Muscle layer of duodenum (tissue), 2 donors: ENCODE measurements around the gene ASCC2.
"Not testable (repeated sequence)": the region's sequence is repeated elsewhere in the genome, so short reads cannot be mapped to it uniquely, and the experiment has no call there.

Experiments
- H3K27ac ChIP-seq: one replicate; pipeline ENCODE4 v1.7.0; 2013; ENCODE audit warnings: mild to moderate bottlenecking, low read length
- H3K27me3 ChIP-seq: one replicate; pipeline ENCODE4 v1.7.0; 2013; ENCODE audit warnings: low read depth, mild to moderate bottlenecking, control low read depth, low read length
- H3K36me3 ChIP-seq, 2 donors: one replicate each; pipeline ENCODE4 v1.7.0; 2013; ENCODE audit warnings: low read length in 2 of 2, control low read depth in 1 of 2, mild to moderate bottlenecking in 1 of 2; ENCODE audit not compliant: insufficient read depth in 2 of 2, control insufficient read depth in 1 of 2
- H3K4me1 ChIP-seq, 2 donors: one replicate each; pipeline ENCODE4 v1.7.0; 2013; ENCODE audit warnings: low read length in 2 of 2, mild to moderate bottlenecking in 2 of 2, control low read depth in 1 of 2, moderate library complexity in 1 of 2; ENCODE audit not compliant: insufficient read depth in 2 of 2, control insufficient read depth in 1 of 2
- H3K4me3 ChIP-seq, 2 donors: one replicate each; pipeline ENCODE4 v1.7.0; 2013; ENCODE audit warnings: low read length in 2 of 2, low read depth in 1 of 2, mild to moderate bottlenecking in 1 of 2
- H3K9me3 ChIP-seq, 2 donors: one replicate each; pipeline ENCODE4 v1.7.0; 2013; ENCODE audit warnings: low read length in 2 of 2, control low read depth in 1 of 2, mild to moderate bottlenecking in 1 of 2; ENCODE audit not compliant: control insufficient read depth in 1 of 2
- donor health status: healthy.

ASCC2 gene

DNA sequence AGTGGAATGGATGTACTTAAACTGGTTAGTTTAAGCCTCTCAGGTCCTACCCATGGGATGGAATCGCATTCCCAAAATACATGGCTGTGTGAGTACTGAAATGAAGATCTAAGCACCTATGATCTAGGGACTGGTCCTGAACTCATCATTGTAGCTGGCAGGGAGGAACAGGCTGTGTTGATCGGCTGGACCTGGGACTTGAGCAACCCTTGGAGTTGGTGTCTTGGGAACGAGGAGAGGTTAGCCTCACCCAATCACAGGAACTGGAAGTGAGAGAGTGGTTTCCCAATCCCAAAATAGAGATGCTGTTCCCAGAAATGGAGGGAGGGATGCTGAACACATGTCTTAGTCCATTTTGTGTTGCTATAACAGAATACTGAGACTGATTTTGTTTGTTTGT lies 16.4 kb upstream of the ASCC2 start:
- Histone ChIP-seq H3K27me3 (no peaks in the 10 kb centered on the region), H3K4me1 (no peaks in the 10 kb centered on the region), H3K4me3 (no peak overlapping the region), H3K36me3 (no peaks in the 10 kb centered on the region), H3K27ac (no peak overlapping the region), H3K9me3 (no peaks in the 10 kb centered on the region)

DNA sequence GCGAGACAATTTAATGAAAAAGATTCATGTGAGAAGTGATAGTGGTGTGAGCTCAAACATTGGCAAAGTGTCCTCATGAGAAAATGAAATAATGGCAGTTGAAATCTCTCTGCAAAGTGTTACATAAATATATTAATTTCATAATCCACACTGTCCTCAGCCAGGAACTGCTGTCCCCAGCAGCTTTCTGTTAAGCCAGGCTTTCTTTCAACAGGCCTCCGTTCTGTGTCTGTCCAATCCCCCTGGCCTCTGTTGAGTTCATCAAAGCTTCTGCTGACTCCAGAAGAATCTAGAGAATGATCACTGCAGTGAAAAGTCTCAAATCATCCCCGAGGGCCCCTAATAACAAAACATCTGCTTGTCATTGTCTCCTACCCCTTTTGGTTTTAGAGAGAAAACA lies 10.0 kb upstream of the ASCC2 start:
- no peaks in the 10 kb centered on the region for H3K27me3 ChIP-seq
- H3K4me1 ChIP-seq, result no peaks in the 10 kb centered on the region
- H3K4me3 ChIP-seq, result no peak overlapping the region
- no peaks in the 10 kb centered on the region for H3K36me3 ChIP-seq
- peaks cover 0 to 8% of the 10 kb centered on the region in 2 donors for H3K9me3 ChIP-seq
- no peak overlapping the region for H3K27ac ChIP-seq

DNA sequence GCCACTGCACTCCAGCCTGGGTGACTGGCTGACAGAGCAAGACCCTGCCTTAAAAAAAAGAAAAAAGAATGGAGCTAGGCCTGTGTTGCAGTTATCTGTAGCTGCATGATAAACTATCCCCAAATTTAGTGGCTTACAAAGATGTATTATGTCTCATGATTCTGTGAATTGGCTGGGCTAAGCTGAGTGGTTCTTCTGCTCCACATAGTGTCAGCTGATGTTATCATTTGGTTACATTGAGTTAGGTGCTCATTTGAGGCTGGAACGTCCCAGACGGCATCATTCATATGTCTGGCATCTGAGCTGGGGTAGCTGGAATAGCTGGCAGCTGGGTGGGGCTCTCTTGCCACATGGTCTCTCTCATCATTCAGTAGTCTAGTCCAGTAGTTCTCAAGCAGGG lies 8.2 kb upstream of the ASCC2 start:
- H3K36me3 ChIP-seq, result no peaks in the 10 kb centered on the region
- H3K4me3 ChIP-seq, result no peak overlapping the region
- peaks cover 0 to 3% of the 10 kb centered on the region in 2 donors for H3K4me1 ChIP-seq

DNA sequence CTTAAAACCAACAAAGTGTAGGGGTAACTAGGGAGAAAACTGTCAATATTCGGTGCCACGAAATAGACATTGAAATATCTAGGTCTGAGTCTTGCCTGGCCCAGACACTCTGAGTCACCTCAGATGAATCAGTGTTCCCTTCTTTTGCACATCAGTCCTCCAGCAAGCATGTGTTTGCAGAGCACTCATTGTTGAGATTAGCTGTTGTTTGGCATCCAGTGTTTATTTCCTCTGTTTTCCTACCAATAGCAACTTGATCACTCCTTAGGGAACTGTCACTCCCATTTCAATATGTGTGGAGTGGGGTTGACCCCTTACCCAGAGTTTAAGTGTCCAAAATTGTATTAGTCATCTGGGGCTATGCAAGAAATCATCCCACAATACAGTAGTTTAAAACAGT lies 4.7 kb upstream of the ASCC2 start:
- Histone ChIP-seq H3K36me3 (no peaks in the 10 kb centered on the region), H3K9me3 (peaks cover 0 to 8% of the 10 kb centered on the region in 2 donors), H3K4me3 (no peak overlapping the region), H3K27me3 (no peaks in the 10 kb centered on the region), H3K27ac (no peak overlapping the region), H3K4me1 (peaks cover 0 to 4% of the 10 kb centered on the region in 2 donors)

More for the DNA sequence above, 8.2 kb upstream of the ASCC2 start:
- H3K9me3 ChIP-seq, result peaks cover 0 to 8% of the 10 kb centered on the region in 2 donors
- H3K27ac ChIP-seq, result no peak overlapping the region
- no peaks in the 10 kb centered on the region for H3K27me3 ChIP-seq

DNA sequence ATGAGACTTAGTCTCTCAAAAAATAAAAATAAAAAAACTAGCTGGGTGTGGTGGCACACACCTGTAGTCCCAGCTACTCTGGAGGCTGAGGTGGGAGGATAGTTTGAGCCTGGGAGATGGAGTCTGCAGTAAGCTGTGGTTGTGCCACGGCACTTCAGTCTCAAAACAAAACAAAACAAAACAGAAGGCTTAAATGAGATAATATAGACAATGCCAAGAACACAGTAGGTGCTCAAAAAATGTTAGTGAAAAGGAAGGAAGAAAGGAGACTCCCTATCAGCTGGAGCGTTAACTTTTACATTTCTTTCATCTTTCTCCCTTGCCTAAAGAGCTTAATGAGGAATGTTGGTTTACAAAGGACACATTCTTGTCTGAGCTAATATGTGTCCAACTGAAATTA lies 4.1 kb upstream of the ASCC2 start:
- H3K4me1 ChIP-seq, result peaks cover 0 to 9% of the 10 kb centered on the region in 2 donors
- no peak overlapping the region for H3K27ac ChIP-seq
- H3K4me3 ChIP-seq, result no peak overlapping the region
- no peaks in the 10 kb centered on the region for H3K36me3 ChIP-seq
- peaks cover 0 to 8% of the 10 kb centered on the region in 2 donors for H3K9me3 ChIP-seq
- H3K27me3 ChIP-seq, result no peaks in the 10 kb centered on the region

DNA sequence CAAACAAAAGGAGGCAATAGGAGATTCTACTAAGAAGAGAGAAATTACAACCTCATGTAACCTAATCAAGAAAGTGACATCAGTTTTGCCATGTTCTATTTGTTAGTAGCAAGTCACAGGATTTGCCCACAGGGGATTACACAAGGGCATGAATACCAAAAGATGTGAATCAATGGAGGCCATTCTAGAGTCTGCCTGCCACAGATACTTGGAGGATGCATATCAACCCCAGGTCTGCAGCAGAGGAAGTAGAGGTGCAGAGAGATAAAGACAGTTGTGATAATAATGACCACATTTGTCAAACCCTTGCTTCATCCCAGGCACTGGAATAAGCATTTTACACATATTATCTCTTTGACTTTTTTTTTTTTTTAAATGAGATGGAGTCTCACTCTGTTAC lies 2.4 kb upstream of the ASCC2 start:
- H3K9me3 ChIP-seq, result no peaks in the 10 kb centered on the region
- H3K4me3 ChIP-seq, result no peak overlapping the region
- H3K27me3 ChIP-seq, result no peaks in the 10 kb centered on the region
- H3K36me3 ChIP-seq, result no peaks in the 10 kb centered on the region
- no peak overlapping the region for H3K27ac ChIP-seq
- peaks cover 0 to 17% of the 10 kb centered on the region in 2 donors for H3K4me1 ChIP-seq

DNA sequence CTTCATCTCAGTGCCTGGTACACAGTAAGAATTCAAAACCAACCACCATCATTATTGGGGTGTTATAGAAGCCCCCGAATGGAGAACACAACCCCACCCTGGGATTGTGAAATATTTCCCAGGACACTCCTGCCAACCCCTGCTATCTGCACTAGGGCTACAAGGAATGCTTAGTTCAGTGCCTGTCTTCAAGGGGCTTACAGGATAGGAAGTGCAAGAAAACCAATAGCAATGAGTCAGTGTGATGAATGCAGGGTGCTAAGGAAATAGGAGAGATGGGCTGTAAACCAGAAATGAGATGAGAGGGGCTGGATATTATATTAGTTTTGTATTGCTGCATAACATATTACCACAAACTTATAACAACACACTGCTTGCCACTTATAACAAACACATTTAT lies 965 bp upstream of the ASCC2 start:
- Histone ChIP-seq H3K4me3 (peak overlapping the region in 1 of 2 donors; percentile 63), H3K27me3 (no peaks in the 10 kb centered on the region), H3K4me1 (peaks cover 0 to 17% of the 10 kb centered on the region in 2 donors), H3K27ac (peak overlapping the region; percentile 70), H3K9me3 (no peaks in the 10 kb centered on the region), H3K36me3 (peaks cover 0 to 5% of the 10 kb centered on the region in 2 donors)

DNA sequence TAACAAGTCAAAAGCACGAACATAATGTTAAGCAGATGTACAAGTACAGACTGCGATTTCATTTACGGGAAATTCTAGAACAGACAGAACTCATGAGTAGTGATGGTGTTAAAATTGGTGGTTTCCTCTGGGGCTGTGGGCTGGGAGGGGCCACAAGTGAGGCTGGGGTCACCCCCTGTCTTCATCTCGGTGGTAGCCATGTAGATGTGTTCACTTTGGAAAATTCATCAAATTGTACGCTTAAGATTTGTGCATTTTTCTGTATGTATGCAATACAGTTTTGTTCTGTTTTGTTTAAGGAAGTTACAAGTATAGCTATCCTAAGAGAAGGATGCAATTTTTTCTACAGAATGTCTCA lies 504 bp upstream of the ASCC2 start:
- Histone ChIP-seq H3K9me3 (no peaks in the 10 kb centered on the region), H3K27me3 (no peaks in the 10 kb centered on the region), H3K4me1 (peaks cover 0 to 17% of the 10 kb centered on the region in 2 donors), H3K4me3 (peak overlapping the region; percentile 63 to 98), H3K27ac (peak overlapping the region; percentile 70), H3K36me3 (peaks cover 0 to 10% of the 10 kb centered on the region in 2 donors)

DNA sequence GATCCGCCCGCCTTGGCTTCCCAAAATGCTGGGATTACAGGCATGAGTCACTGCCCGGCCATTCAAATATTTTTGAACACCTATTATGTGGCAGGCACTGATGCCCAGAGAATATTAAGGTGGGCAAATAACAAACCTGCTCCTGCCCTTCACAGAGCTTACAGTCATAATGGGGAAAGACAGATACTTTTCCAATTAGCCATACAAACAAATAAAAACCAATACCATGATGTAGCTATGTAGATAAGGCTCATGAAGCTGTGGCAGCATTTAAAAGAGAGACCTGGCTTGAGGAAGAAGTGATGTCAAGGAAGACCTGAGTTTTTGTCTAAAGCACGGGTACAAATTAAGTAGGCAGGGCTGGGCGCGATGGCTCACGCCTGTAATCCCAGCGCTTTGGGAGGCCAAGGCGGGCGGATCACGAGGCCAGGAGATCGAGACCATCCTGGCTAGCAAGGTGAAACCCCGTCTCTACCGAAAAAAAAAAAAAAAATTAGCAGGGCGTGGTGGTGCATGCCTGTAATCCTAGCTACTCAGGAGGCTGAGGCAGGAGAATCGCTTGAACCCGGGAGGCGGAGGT lies 1.2 kb downstream of the ASCC2 start:
- Histone ChIP-seq H3K4me3 (peak overlapping the region in 1 of 2 donors; percentile 98), H3K36me3 (peaks cover 10 to 17% of the 10 kb centered on the region in 2 donors)
- not testable (repeated sequence) for H3K27ac ChIP-seq

DNA sequence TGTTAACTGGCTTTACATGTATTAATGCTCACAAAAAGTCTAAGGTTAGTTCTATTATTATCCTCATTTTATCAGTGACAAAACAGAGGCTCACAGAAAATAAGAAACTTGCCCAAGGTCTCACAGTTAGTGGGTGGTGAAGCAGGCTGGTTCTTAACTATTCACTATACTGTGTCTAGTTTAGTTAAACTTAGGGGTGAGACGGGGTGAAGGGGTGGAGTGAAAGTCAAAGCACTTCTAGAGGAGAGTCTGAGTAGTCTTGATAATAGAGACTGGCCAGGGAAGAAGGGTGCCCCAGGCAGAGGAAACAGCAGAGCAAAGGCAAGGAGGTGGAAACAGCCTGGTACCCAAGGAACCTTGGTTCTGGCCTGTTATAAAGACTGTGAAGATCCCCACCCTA lies 4.0 kb downstream of the ASCC2 start:
- no peak overlapping the region for H3K27ac ChIP-seq
- no peak overlapping the region for H3K4me3 ChIP-seq
- peaks cover 29 to 35% of the 10 kb centered on the region in 2 donors for H3K36me3 ChIP-seq
- H3K27me3 ChIP-seq, result no peaks in the 10 kb centered on the region
- H3K9me3 ChIP-seq, result no peaks in the 10 kb centered on the region
- peaks cover 0 to 14% of the 10 kb centered on the region in 2 donors for H3K4me1 ChIP-seq

More for the DNA sequence above, 1.2 kb downstream of the ASCC2 start:
- peaks cover 0 to 14% of the 10 kb centered on the region in 2 donors for H3K4me1 ChIP-seq
- H3K27me3 ChIP-seq, H3K9me3 ChIP-seq: not testable (repeated sequence)

DNA sequence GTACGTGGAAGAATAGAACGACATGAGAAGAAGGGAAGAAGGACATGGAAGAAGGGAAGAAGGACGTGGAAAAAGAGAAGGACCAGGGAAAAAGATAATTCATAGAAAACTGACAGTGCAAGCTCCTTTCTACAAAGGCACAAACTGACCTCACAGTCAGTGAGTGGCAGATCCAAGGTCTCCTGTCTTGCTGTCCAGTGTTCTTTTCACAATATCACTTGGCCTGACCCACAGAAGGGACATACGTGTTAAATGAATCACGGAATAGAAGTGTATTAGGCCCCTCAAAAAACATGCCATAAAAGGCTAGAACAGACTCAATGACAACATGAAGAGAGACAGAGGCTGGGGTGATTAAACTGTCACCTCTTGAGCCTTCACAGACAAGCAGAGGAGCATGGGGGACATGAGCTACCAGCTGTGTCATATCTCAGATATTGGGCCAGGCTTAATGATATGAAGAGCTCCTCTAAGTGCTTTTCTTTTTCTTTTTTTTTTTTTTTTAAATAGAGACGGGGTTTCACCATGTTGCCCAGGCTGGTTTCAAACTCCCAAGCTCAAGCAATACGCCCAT lies 4.6 kb downstream of the ASCC2 start:
- Histone ChIP-seq H3K27ac (no peak overlapping the region), H3K27me3 (no peaks in the 10 kb centered on the region), H3K4me1 (peaks cover 0 to 14% of the 10 kb centered on the region in 2 donors), H3K9me3 (no peaks in the 10 kb centered on the region), H3K36me3 (peaks cover 31 to 41% of the 10 kb centered on the region in 2 donors), H3K4me3 (no peak overlapping the region)

DNA sequence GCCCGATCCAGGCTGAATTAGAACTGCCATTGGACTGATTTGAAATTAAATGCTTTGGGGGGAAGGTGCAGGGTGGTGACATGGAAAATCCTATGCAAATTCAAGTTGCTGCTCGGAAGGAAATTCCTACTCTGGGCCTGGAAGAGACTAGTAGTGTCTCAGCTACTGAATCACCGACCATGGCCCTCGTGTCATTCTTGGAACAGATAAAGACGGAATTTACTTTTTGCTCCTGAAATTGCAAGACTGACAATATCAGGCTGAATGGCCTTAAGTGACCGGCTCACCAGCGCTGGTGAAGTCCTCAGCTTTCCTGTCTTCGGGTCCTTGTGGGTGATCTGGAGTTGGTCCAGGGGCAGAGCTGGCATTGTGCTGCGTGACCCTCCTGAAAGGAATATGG lies 6.1 kb downstream of the ASCC2 start:
- H3K9me3 ChIP-seq, result no peaks in the 10 kb centered on the region
- peaks cover 37 to 42% of the 10 kb centered on the region in 2 donors for H3K36me3 ChIP-seq
- no peaks in the 10 kb centered on the region for H3K27me3 ChIP-seq
- H3K4me1 ChIP-seq, result peaks cover 0 to 6% of the 10 kb centered on the region in 2 donors
- H3K4me3 ChIP-seq, result no peak overlapping the region
- no peak overlapping the region for H3K27ac ChIP-seq
